Activated T-helper 1 cell treated with anti-CD3 and anti-CD28 coated beads, Interleukin-2, amount 50 U/mL, for 16 hours (primary cell): ENCODE results near the gene LHX3.

ENCODE experiments used
- DNase-seq, 2 donors: peaks; one replicate each; pipeline ENCODE4 v3.0.0-alpha.2; 2020; ENCODE audit warnings: low read depth in 1 of 2, low spot score in 1 of 2

LHX3 gene

GRCh38 chr9:136228107-136228875, 23.4 kb upstream of the LHX3 start:
- no peak for DNase-seq

GRCh38 chr9:136226680-136227407, 21.9 kb upstream of the LHX3 start:
- no peak for DNase-seq

GRCh38 chr9:136225748-136226679, 21.1 kb upstream of the LHX3 start:
- peak; percentile 52 to 55 for DNase-seq

- no peak for DNase-seq
Observed at GRCh38 chr9:136225366-136225747, 20.4 kb upstream of the LHX3 start.

- DNase-seq = no peak
Observed at GRCh38 chr9:136223871-136224640, 19.1 kb upstream of the LHX3 start.

DNA sequence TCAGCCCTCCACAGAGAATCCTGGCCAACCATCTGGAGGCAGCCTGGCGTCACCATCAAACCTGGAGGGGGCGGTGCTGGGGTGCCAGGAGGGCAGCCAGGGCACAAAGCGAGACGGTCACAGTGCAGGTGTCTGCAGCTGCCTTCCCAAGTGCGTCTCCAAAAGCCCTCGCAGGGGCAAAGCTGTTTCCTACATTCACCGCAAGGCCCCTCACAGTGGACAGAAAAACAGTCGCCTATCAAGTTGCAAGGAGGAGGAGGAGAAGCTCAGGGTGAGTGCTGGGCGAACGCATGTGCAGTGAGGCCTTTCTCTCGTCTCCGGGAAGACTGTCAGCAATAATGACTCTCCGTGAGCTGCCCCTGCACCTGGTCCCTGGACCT, 18.0 kb upstream of the LHX3 start:
- no peak for DNase-seq

DNA sequence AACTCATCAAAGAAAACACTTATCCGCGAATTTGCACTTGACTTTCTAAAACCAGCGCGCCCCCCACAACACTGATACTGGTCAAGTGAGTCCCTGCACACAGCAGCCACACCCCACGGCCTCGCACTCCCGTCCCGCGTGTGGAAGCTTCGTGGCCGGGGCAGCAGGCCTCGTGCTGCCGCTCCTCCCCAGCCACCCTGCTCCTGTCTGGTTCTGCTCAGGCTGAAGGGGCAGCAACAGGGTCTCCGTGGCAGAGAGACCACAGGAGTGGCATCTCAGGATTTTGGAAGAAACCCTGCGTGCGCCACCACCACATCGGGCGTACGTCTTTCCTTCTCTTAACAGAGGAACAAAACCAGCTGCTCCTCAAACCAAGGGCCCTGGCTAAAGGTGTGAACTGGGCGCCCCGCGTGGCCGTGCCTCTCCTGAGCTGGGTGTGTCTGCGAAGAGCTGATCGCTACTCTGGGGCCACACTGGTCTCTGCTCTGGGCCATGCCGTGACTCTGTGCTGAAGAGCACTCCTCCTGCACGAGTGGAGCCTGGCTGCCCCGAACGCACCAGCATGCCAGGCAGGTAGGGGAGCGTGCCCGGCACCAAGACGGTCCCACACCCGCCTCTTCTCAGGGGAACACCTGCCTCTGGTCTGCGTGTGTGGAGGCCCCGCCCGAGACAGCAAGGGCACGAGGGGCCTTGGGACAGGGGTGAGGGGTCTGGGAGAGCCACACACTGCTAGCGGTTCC, 17.4 kb upstream of the LHX3 start:
- DNase-seq = no peak

- peak; percentile 17 to 18 for DNase-seq
Observed at GRCh38 chr9:136220017-136220729, 15.2 kb upstream of the LHX3 start.

GRCh38 chr9:136219276-136219675, 14.3 kb upstream of the LHX3 start:
- DNase-seq = no peak

DNA sequence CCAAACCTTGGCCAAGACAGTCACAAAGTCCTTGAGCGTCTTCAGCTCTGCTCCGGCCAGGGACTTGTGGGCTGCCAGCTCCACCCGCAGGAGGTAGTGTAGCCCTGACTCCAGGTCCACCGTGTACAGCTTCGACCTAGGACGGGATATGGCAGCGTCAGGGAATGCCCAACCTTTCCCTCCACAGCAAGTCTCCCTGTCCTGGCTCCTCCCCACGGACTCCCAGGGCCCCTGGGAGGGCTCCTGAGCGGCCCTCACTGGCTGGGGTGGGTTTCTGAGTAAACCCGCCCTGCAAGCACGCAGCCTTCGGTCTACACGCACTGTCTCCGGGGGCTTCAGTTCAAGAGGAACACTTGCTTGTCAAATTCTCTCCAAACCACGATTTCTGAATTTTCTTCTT, 13.7 kb upstream of the LHX3 start:
- no peak for DNase-seq

DNA sequence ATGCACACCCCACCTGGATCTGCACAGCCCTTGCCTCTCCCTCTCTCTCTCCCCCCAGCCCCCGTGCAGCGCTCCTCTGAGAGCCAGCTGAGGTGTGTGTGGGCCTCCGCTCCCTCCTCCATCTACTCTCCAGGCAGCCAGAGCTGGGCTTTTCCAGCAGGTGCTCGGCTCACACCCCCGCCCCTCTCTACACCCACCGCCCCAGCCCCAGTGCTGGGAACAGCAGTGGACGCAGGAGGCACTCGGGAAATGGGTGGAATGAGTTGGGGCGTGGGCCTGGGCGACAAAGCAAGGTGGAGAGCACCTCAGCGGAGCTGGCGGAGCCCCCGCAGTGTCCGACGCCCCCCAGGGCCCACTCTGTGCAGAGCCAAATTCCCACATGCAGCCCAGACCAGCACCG, 13.3 kb upstream of the LHX3 start:
- no peak for DNase-seq

DNA sequence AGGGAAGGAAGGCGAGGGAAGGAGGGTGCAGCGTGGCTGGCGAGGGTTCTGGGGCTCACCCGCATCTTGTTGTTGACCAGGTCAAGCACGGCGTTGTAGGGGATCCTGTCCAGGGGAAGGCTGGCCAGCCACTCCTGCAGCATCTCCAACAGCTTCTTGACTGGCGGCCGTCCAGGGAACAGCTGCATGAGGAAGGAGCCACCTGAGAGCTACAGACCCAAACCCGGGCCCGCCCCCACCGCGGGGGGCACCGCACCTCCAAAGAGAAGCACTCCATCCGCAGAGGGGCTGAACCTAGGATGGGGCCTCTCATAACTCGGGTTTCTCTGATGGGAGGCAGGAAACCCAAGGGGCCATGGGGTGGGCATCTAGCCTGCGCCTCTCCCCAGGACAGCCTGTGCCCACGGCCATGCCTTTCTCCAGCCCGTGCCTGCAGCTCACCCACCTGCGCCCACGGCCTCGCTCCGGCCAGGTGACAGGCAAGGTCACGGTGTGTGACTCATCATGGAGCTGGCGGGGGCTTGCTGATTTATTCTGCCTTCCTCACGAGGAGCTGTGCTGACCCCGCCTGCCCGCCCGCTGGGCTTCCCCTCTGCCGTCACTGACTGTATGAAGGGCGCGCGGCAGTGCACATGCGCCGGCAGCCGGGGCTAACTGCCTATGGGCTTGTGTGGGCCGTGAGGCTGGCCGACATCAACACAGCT, 11.8 kb upstream of the LHX3 start:
- DNase-seq = no peak

DNA sequence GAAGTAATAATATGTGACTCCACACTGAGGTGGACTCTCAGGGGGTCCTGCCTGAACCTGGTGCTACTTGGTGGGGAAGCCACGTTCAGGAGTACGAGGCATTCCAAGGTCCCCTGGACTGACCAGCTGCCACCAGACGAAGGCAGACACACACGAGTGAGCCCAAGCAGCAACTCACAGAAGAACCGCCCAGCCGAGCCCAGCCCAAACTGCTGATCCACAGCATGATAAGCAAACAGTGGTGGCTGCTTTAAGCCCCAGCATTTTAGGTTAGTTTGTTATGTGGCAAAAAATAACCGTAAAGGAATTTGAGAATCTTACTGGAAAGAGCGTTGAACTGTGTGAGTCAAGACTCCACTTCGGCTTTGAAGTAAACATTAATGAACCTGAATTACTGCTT, 8.8 kb upstream of the LHX3 start:
- no peak for DNase-seq

DNA sequence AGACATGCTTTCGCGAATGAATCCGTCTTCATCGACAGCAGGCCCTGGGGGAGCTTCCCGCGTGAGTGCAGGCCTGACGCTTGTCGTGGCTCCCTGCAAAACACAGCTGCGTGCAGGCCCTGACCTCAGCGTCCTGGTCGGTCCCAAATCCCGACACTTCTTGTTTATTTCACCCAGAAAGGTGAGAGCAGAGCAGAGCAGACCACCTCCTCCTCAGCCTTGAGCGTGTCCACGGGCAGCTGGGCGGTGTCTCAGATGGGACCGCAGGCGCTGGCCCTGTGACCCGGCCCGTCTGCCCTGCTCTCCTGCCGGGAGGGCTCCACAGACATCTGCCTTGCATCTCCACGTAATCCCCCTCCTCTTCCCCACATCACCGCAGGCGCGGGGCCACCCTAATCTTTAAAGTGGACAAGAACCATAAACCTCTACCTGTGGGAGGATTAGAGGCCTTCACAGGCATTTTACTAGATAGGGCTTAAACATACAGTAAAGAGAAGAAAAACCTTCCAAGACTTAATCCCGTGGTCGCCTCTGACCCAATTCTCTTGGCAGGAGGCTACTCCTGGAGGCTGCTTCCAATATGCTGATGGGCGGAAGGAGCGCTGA, 7.5 kb upstream of the LHX3 start:
- DNase-seq = no peak

DNA sequence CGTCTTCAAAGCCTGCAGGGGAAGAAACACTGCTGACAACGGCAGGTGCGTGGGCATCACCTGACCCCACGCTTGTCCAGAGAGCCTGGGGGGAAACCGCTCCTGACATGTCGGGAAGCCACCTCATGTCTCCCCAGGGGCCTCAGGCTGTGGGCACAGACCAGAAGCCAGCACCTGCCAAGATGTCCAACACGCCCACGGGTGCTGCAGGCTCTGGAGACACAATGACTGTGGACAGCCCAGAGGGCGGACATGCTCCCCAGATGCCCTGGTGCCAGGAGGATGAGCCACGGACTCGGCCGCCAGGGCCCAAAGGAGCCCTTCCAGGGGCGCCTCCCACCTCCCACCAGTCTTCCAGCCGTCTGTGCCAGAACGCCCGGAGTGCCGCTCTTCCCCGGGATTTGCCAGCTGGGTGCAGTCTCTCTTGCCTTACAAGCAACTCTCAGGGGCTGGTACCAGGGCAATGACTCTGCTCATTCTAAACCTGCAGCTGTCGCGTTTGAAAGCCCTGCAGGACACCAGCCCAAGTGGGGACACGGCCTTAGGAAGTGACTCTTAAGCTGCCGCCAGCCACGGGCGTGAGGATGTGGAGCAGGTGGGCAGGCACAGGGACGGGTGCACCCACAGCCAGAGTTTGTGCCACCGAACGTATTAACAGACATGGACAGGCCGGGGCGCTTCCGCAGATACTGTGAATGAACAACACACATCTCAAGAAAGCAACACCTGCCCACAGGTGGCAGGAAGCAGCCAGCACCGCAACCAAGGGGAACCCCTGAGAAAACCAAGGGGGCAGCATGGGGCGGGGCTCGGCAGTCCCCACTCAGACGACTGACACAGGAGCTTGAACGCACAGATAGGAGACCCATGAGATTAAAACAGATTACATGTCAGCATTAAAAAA, 6.8 kb upstream of the LHX3 start:
- no peak for DNase-seq

DNA sequence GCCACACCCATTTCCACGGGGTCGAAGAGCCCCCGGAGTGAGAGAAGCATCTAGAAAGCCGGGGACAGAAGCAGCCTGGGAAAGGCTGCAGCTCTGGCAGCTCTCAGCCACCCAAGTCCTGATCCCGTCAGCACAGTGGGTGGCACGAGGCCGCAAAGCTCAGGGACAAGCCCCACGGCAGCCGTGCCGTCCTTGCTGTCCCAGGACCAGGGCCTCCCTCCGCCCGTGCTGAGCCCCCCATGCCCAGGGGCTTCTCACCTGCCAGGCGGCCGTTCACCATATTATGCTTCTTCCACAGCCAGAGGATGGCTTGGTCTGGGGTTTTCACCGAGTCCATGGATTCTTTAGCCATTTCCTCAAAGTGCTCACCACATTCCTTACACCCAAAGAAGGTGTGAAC, 6.1 kb upstream of the LHX3 start:
- no peak for DNase-seq

- DNase-seq = no peak
Observed at GRCh38 chr9:136210276-136210675, 5.3 kb upstream of the LHX3 start.

DNA sequence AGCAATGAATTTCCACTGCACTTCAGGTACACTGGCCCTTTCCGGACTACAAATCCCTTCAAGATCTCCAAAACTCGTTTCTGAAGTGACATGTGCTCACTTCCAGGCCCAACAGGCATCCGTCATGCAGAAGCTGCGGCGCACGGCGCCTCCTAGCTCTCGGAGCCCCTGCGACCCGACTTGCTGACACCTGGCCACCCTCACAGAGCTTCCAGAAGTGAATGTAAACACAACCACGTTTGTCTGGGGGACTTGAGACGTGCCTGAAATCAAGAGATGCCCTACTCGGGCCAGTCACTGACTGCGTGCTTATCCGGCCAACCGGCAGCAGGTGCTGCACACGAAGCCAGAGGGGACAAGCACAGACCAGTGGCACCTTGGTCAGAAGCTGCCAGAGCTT, 4.9 kb upstream of the LHX3 start:
- DNase-seq = no peak
